HepG2 (cell line): Measurements from ENCODE around the gene PHKG1. TPM values are rescaled to one million over a fixed set of nuclear protein-coding genes. Genes with fewer than 3 reads are reported as not detected.
A peak's percentile ranks its signal among the peaks of the same experiment; 100 is the strongest.

Experiments
- AGO1 ChIP-seq: fragments of 200-400 bp; formaldehyde crosslinking; IDR thresholded peaks from 2 replicates; pipeline ENCODE4 v1.6.1; 2017; ENCODE audit warnings: mild to moderate bottlenecking, low read depth, low read length, moderate library complexity; ENCODE audit not compliant: poor library complexity, severe bottlenecking
- AGO2 ChIP-seq: fragments of 200-400 bp; formaldehyde crosslinking; optimal IDR thresholded peaks from 2 replicates; pipeline ENCODE3; 2017; ENCODE audit warnings: mild to moderate bottlenecking, low read depth, low read length, moderate library complexity
- ARNT ChIP-seq: fragments of 450-650 bp; IDR thresholded peaks from 2 replicates; pipeline ENCODE4 v1.6.1; 2017
- CSRNP1 ChIP-seq: sonication (generic); formaldehyde crosslinking; IDR thresholded peaks from 2 replicates; pipeline ENCODE4 v1.8.1; 2023; ENCODE audit warnings: mild to moderate bottlenecking, missing genetic modification reagents
- ESRRA ChIP-seq: sonication (generic); formaldehyde crosslinking; IDR thresholded peaks from 2 replicates; pipeline ENCODE4 v1.5.1; 2020; ENCODE audit warnings: mild to moderate bottlenecking, low read depth, missing genetic modification reagents
- GLI4 ChIP-seq: sonication (generic); formaldehyde crosslinking; IDR thresholded peaks from 2 replicates; pipeline ENCODE4 v1.5.1; 2020; ENCODE audit warnings: missing genetic modification reagents, mild to moderate bottlenecking, moderate library complexity, borderline replicate concordance
- HDAC1 ChIP-seq: sonication (generic); formaldehyde crosslinking; IDR thresholded peaks from 2 replicates; pipeline ENCODE4 v1.5.1; 2020; ENCODE audit warnings: mild to moderate bottlenecking, missing genetic modification reagents
- HMG20B ChIP-seq: conservative IDR thresholded peaks from 2 replicates; pipeline ENCODE4 v1.6.1; 2016; ENCODE audit warnings: missing genetic modification reagents, missing compliant biosample characterization
- NFATC3 ChIP-seq: sonication (generic); formaldehyde crosslinking; IDR thresholded peaks from 2 replicates; pipeline ENCODE4 v1.5.1; 2020; ENCODE audit warnings: mild to moderate bottlenecking, missing genetic modification reagents
- RBFOX2 ChIP-seq: fragments of 200-400 bp; formaldehyde crosslinking; IDR thresholded peaks from 2 replicates; pipeline ENCODE4 v1.6.1; 2017; ENCODE audit warnings: low read depth, mild to moderate bottlenecking, low read length
- SP1 ChIP-seq, 2 experiments: fragments of 450-650 bp in 1 of 2; sonication (generic) in 1 of 2; formaldehyde crosslinking in 1 of 2; IDR thresholded peaks; 2 replicates each; pipeline versions ENCODE4 v1.4.0 to v1.6.1; 2016 to 2020; ENCODE audit warnings: missing genetic modification reagents in 1 of 2
- TRAFD1 ChIP-seq: sonication (generic); formaldehyde crosslinking; IDR thresholded peaks from 2 replicates; pipeline ENCODE4 v1.5.1; 2020; ENCODE audit warnings: missing genetic modification reagents, mild to moderate bottlenecking, borderline replicate concordance
- ZNF3 ChIP-seq: IDR thresholded peaks from 2 replicates; pipeline ENCODE4 v1.7.0; 2017; ENCODE audit warnings: inconsistent platforms
- ZNF530 ChIP-seq: sonication (generic); formaldehyde crosslinking; IDR thresholded peaks from 2 replicates; pipeline ENCODE4 v1.5.0; 2020; ENCODE audit warnings: low read depth, mild to moderate bottlenecking, missing genetic modification reagents
- ZNF776 ChIP-seq: sonication (generic); formaldehyde crosslinking; IDR thresholded peaks from 2 replicates; pipeline ENCODE4 v1.4.0; 2020; ENCODE audit warnings: mild to moderate bottlenecking, missing genetic modification reagents
- ZNF792 ChIP-seq: IDR thresholded peaks from 2 replicates; pipeline ENCODE4 v1.6.1; 2016
- polyA plus RNA-seq, 8 experiments: library from polyadenylated mRNA; depleted of rRNA in 3 of 8; stranded (reverse) in 7 of 8; unstranded in 1 of 8; fragments of >200 nt; fragmentation: Illumina TruSeq in 4 of 8; extraction: Trizol in 4 of 8; gene quantifications; 2 replicates each; pipeline versions ENCODE4 v1.2.1 to v1.2.3, GENCODE V29; 2011 to 2016; ENCODE audit warnings: low read depth in 4 of 8, missing spikeins in 1 of 8, mixed read lengths in 1 of 8; ENCODE audit not compliant: insufficient read depth in 1 of 8
- total RNA-seq, 5 experiments: library from RNA; depleted of rRNA; stranded (reverse); fragments of >200 nt; fragmentation: Illumina TruSeq; extraction: Trizol; gene quantifications; 2 replicates each; pipeline ENCODE4 v1.2.3, GENCODE V29; 2016; ENCODE audit warnings: low read depth in 1 of 5
- TF ChIP-seq, protein P1 (sequence below): sonication (generic); formaldehyde crosslinking; IDR thresholded peaks from 2 replicates; pipeline ENCODE4 v1.4.0; 2020; ENCODE audit warnings: mild to moderate bottlenecking, missing genetic modification reagents
- TF ChIP-seq, protein P2 (sequence below): sonication (generic); formaldehyde crosslinking; IDR thresholded peaks from 2 replicates; pipeline ENCODE4 v1.5.0; 2020; ENCODE audit warnings: missing genetic modification reagents, mild to moderate bottlenecking, borderline replicate concordance
- TF ChIP-seq, protein P3 (sequence below), 2 experiments: fragments of 450-650 bp in 1 of 2; sonication (generic) in 1 of 2; formaldehyde crosslinking; IDR thresholded peaks; 2 replicates each; pipeline versions ENCODE4 v1.5.0 to v1.8.0; 2020 to 2022; ENCODE audit warnings: mild to moderate bottlenecking in 1 of 2, missing genetic modification reagents in 1 of 2
- TF ChIP-seq, protein P4 (sequence below): sonication (generic); formaldehyde crosslinking; IDR thresholded peaks from 2 replicates; pipeline ENCODE4 v1.8.0; 2022; ENCODE audit warnings: mild to moderate bottlenecking, missing genetic modification reagents, moderate library complexity
- TF ChIP-seq, protein P5 (sequence below): IDR thresholded peaks from 2 replicates; pipeline ENCODE4 v1.6.1; 2016

Gene PHKG1
- total and polyA plus RNA-seq, 2 of the 13 experiments (the other 11 are each of a cell fraction or from before 2014, with no cell fraction given), result 0.44 to 0.71 TPM

DNA sequence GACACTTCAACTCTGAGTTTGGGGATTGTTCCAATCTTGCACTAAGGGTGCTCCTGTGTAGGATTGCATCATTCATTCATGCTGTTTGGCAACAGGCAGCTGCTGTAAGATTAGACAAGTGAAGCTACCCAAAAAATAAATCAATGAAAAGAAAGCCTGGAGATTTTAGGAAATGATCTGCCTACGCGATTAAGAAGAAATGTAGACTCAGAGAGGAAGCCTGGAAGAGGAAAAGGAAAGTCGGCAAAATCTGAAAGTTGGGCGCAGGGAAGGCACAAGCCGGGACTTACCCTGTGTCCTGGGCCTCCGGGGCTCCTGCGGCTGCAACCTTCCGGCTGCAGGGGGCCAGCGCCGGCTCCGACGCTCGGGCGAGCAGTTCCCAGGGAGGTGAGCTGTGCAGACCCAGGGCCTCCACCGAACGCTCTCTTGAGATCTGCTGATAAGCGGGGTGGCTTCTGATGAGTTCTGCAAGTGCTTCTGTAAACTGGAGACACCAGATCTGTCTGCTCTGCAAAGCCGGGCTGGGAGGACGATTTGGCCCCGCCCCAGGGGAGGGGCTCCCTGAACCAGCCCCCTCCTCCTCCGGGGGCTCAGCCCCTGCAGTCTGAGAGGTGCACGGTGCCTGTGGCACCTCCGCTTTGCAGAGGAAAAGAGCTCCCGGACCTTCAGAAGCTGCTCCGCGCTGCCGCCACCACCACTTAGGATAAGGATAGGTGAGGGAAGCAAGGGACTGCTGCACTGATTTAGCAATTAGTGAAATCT lies 58.9 kb downstream of the PHKG1 start (continued):
- TF ChIP-seq, protein P1, sequence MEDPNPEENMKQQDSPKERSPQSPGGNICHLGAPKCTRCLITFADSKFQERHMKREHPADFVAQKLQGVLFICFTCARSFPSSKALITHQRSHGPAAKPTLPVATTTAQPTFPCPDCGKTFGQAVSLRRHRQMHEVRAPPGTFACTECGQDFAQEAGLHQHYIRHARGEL (CRISPR knock-in tag), result no peak
- TF ChIP-seq TRAFD1 (CRISPR knock-in tag), result no peak
- no peak for TF ChIP-seq ZNF530
- TF ChIP-seq, protein P2, sequence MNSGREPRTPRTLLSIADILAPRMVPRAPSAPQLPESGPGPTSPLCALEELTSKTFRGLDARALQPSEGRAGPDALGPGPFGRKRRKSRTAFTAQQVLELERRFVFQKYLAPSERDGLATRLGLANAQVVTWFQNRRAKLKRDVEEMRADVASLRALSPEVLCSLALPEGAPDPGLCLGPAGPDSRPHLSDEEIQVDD, result no peak; the same call in 1 of the 2 replicates
- peak; percentile 55; the same call in 1 of the 2 replicates for TF ChIP-seq HMG20B (CRISPR knock-in tag)
- 0 out of 2 replicates have a peak, but pooled peaks have one; percentile 39 for TF ChIP-seq GLI4 (CRISPR knock-in tag)
- TF ChIP-seq HDAC1, result peak; percentile 67; the same call in 1 of the 2 replicates
- TF ChIP-seq SP1 (IDR thresholded peaks at IDR 0.05), result no peak
- peak; percentile 75 for TF ChIP-seq SP1 (CRISPR knock-in tag; IDR thresholded peaks at IDR 0.05)
- TF ChIP-seq CSRNP1 (CRISPR knock-in tag), result no peak
- TF ChIP-seq ESRRA (CRISPR knock-in tag), result no peak
- TF ChIP-seq NFATC3, result no peak
- peak; percentile 86 for TF ChIP-seq RBFOX2
- TF ChIP-seq AGO2, result peak; percentile 59
- TF ChIP-seq ZNF3 (CRISPR knock-in tag), result no peak
- TF ChIP-seq, protein P3, sequence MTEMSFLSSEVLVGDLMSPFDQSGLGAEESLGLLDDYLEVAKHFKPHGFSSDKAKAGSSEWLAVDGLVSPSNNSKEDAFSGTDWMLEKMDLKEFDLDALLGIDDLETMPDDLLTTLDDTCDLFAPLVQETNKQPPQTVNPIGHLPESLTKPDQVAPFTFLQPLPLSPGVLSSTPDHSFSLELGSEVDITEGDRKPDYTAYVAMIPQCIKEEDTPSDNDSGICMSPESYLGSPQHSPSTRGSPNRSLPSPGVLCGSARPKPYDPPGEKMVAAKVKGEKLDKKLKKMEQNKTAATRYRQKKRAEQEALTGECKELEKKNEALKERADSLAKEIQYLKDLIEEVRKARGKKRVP (CRISPR knock-in tag; IDR thresholded peaks at IDR 0.05), result peak; percentile 91 to 95
- peak; percentile 83 for TF ChIP-seq AGO1
- TF ChIP-seq, protein P4, sequence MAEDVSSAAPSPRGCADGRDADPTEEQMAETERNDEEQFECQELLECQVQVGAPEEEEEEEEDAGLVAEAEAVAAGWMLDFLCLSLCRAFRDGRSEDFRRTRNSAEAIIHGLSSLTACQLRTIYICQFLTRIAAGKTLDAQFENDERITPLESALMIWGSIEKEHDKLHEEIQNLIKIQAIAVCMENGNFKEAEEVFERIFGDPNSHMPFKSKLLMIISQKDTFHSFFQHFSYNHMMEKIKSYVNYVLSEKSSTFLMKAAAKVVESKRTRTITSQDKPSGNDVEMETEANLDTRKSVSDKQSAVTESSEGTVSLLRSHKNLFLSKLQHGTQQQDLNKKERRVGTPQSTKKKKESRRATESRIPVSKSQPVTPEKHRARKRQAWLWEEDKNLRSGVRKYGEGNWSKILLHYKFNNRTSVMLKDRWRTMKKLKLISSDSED (CRISPR knock-in tag), result no peak
- TF ChIP-seq, protein P5, sequence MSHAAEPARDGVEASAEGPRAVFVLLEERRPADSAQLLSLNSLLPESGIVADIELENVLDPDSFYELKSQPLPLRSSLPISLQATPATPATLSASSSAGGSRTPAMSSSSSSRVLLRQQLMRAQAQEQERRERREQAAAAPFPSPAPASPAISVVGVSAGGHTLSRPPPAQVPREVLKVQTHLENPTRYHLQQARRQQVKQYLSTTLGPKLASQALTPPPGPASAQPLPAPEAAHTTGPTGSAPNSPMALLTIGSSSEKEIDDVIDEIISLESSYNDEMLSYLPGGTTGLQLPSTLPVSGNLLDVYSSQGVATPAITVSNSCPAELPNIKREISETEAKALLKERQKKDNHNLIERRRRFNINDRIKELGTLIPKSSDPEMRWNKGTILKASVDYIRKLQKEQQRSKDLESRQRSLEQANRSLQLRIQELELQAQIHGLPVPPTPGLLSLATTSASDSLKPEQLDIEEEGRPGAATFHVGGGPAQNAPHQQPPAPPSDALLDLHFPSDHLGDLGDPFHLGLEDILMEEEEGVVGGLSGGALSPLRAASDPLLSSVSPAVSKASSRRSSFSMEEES (CRISPR knock-in tag), result no peak
- peak; percentile 40 for TF ChIP-seq ZNF792 (CRISPR knock-in tag)
- TF ChIP-seq ARNT, result no peak
- 0 out of 2 replicates have a peak, but pooled peaks have one; percentile 34 for TF ChIP-seq ZNF776 (CRISPR knock-in tag)
